OCI-LY7 (cell line): ENCODE measurements around the gene KLHL22. TPM values are rescaled to one million over a fixed set of nuclear protein-coding genes. Genes with fewer than 3 reads are reported as not detected.

Experiments used
- BruUV-seq: library from RNA; stranded (reverse); fragments of 400-500 nt; replicated peaks from 2 replicates; lab custom pipeline; 2021; lab: Mats Ljungman, UMichigan
- CTCF ChIA-PET: fragments of 300-600 bp; sonication (Branson Sonifier 250); formaldehyde crosslinking; loops from one replicate; lab custom pipeline; 2022; ENCODE audit warnings: antibody characterized with exemption; ENCODE audit not compliant: unreplicated experiment; lab: Charles Lee
- POLR2A ChIA-PET: fragments of 300-600 bp; sonication (Branson Sonifier 250); formaldehyde crosslinking; loops from one replicate; lab custom pipeline; 2022; ENCODE audit warnings: antibody characterized with exemption; lab: Charles Lee
- DNase-seq: peaks from one replicate; pipeline ENCODE4 v3.0.0-alpha.2; 2015; ENCODE audit warnings: low spot score
- H2AFZ ChIP-seq: fragments of 200-600 bp; sonication (generic), shearing (Covaris generic); 2 replicates; pipeline ENCODE4 v1.6.1; 2014; ENCODE audit warnings: mild to moderate bottlenecking, antibody characterized with exemption, low read length, moderate library complexity
- H3K27ac ChIP-seq: fragments of 200-600 bp; sonication (generic); 2 replicates; pipeline ENCODE4 v1.5.1; 2014; ENCODE audit warnings: mixed run types, low read depth, mild to moderate bottlenecking, moderate library complexity, low read length, inconsistent platforms; ENCODE audit not compliant: poor library complexity, severe bottlenecking
- H3K36me3 ChIP-seq: fragments of 200-600 bp; sonication (generic); 2 replicates; pipeline ENCODE4 v1.6.1; 2014; ENCODE audit warnings: mild to moderate bottlenecking, antibody characterized with exemption, low read length, moderate library complexity, mixed read lengths; ENCODE audit not compliant: insufficient read depth
- H3K4me1 ChIP-seq: fragments of 200-600 bp; sonication (generic); 2 replicates; pipeline ENCODE4 v1.5.1; 2014; ENCODE audit warnings: mild to moderate bottlenecking, low read length; ENCODE audit not compliant: insufficient read depth, poor library complexity, severe bottlenecking
- H3K4me2 ChIP-seq: fragments of 200-600 bp; sonication (generic); 2 replicates; pipeline ENCODE4 v1.6.1; 2014; ENCODE audit warnings: mild to moderate bottlenecking, low read length
- H3K4me3 ChIP-seq: fragments of 200-600 bp; sonication (generic); 2 replicates; pipeline ENCODE4 v1.5.1; 2014; ENCODE audit warnings: mild to moderate bottlenecking, low read depth, low read length; ENCODE audit not compliant: poor library complexity, severe bottlenecking
- H3K79me2 ChIP-seq: fragments of 200-600 bp; sonication (generic); 2 replicates; pipeline ENCODE4 v1.6.1; 2016; ENCODE audit warnings: low read depth, mild to moderate bottlenecking, low read length, moderate library complexity, mixed read lengths; ENCODE audit not compliant: insufficient read depth
- H3K9me2 ChIP-seq: fragments of 200-600 bp; sonication (generic); 2 replicates; pipeline ENCODE4 v1.6.1; 2016; ENCODE audit warnings: mild to moderate bottlenecking, low read length, mixed read lengths; ENCODE audit not compliant: insufficient read depth
- H3K9me3 ChIP-seq: fragments of 200-600 bp; sonication (generic); 2 replicates; pipeline ENCODE4 v1.6.1; 2014; ENCODE audit warnings: mild to moderate bottlenecking, mixed run types, low read length, mixed read lengths
- H4K20me1 ChIP-seq: fragments of 200-600 bp; sonication (generic); 2 replicates; pipeline ENCODE4 v1.6.1; 2014; ENCODE audit warnings: mild to moderate bottlenecking, antibody characterized with exemption, low read length, moderate library complexity, mixed read lengths; ENCODE audit not compliant: insufficient read depth
- EZH2phosphoT487 ChIP-seq: fragments of 200-600 bp; sonication (generic); IDR thresholded peaks from 2 replicates; pipeline ENCODE4 v1.6.1; 2018; ENCODE audit warnings: low read depth, borderline replicate concordance, mild to moderate bottlenecking, mixed run types, antibody characterized with exemption, low read length, moderate library complexity, mixed read lengths
- intact Hi-C: fragments of 100-400 bp; cut with micrococcal nuclease; formaldehyde crosslinking; loops from one replicate; pipeline ENCODE4 v1.10.0; 2022; ENCODE audit not compliant: unreplicated experiment
- total RNA-seq, 2 experiments: library from RNA; depleted of rRNA in 1 of 2; stranded (reverse); fragments of >200 nt in 1 of 2; shearing (Covaris generic) in 1 of 2; gene quantifications; 2 replicates each; pipeline ENCODE4 v1.2.3, GENCODE V29; 2014 to 2022
- TF ChIP-seq, protein P1 (sequence below): fragments of 200-600 bp; sonication (generic); conservative IDR thresholded peaks from 2 replicates; pipeline ENCODE4 v1.5.1; 2014; ENCODE audit warnings: mild to moderate bottlenecking, antibody characterized with exemption, low read length, moderate library complexity, mixed read lengths

Gene KLHL22
- total RNA-seq, 2 experiments from 2014 or later: 14.8 to 38.1 TPM

DNA sequence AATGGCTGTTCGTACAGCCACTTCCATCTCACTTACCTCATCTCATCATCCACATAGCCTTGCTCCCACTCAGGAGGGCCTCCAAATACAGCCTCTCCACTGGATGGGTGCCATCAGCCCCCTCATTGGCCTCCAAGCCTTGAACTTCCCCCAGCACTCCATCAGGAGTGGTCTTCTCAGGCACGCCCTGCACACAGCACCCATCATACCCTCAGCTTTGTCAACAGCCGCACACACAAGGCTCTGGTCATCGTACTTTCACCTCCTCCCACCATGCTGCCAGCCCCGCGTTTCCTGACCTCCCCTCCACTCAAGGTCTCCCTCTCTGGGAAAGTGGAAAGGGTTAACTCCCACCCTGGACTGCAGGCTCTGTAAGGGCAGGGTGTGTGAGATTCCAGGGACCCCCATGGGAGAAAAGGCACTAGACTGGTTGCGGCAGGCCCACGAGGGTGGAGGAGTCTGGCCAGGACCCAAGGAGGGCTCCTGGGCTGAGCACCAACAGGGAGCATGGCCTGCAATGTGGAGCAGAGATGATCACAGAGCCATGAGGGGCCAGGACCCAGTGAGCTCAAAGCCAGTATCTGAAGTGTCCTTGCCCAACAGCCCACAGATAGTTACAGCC is 37.0 kb downstream of the KLHL22 start:
- Histone ChIP-seq H3K79me2 (no peaks in the 10 kb centered on the region), H3K4me1 (peaks cover 20% of the 10 kb centered on the region), H2AFZ (no peak overlapping the region), H3K36me3 (no peaks in the 10 kb centered on the region), H4K20me1 (no peaks in the 10 kb centered on the region), H3K4me3 (no peak overlapping the region), H3K4me2 (no peak overlapping the region), H3K9me3 (no peaks in the 10 kb centered on the region), H3K27ac (no peak overlapping the region), H3K9me2 (no peaks in the 10 kb centered on the region)
- no peak for TF ChIP-seq EZH2phosphoT487
- TF ChIP-seq, protein P1, sequence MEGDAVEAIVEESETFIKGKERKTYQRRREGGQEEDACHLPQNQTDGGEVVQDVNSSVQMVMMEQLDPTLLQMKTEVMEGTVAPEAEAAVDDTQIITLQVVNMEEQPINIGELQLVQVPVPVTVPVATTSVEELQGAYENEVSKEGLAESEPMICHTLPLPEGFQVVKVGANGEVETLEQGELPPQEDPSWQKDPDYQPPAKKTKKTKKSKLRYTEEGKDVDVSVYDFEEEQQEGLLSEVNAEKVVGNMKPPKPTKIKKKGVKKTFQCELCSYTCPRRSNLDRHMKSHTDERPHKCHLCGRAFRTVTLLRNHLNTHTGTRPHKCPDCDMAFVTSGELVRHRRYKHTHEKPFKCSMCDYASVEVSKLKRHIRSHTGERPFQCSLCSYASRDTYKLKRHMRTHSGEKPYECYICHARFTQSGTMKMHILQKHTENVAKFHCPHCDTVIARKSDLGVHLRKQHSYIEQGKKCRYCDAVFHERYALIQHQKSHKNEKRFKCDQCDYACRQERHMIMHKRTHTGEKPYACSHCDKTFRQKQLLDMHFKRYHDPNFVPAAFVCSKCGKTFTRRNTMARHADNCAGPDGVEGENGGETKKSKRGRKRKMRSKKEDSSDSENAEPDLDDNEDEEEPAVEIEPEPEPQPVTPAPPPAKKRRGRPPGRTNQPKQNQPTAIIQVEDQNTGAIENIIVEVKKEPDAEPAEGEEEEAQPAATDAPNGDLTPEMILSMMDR: no peak
- ChIA-PET CTCF (no interaction called here), POLR2A (no interaction called here)
- no peak for DNase-seq
- BruUV-seq: no TSS peak
- intact Hi-C loops: loop anchor here (10.0 kb wide), 1 partner anchor 304 kb away; the partner anchor contains the start of gene CCDC188

GRCh38 chr22:20457506-20458240 is 37.9 kb downstream of the KLHL22 start:
- no peaks in the 10 kb centered on the region for H3K9me2 ChIP-seq
- H3K4me1 ChIP-seq: peaks cover 11% of the 10 kb centered on the region
- H3K79me2 ChIP-seq: no peaks in the 10 kb centered on the region
- H4K20me1 ChIP-seq: no peaks in the 10 kb centered on the region
- no peak overlapping the region for H3K27ac ChIP-seq
- no peak overlapping the region for H3K4me3 ChIP-seq
- intact Hi-C loops: loop anchor here (10.0 kb wide), 1 partner anchor 303 kb away; the partner anchor contains the start of gene CCDC188
- CTCF ChIA-PET: no interaction called here
- TF ChIP-seq EZH2phosphoT487: no peak
- TF ChIP-seq, protein P1: no peak
- no peaks in the 10 kb centered on the region for H3K9me3 ChIP-seq
- POLR2A ChIA-PET: no interaction called here
- no peak overlapping the region for H2AFZ ChIP-seq
- no peaks in the 10 kb centered on the region for H3K36me3 ChIP-seq
- no peak for DNase-seq
- no TSS peak for BruUV-seq
- H3K4me2 ChIP-seq: no peak overlapping the region
